H1 (cell line): Measurements from ENCODE around the gene SLC30A7. TPM values are rescaled to one million over a fixed set of nuclear protein-coding genes. Genes with fewer than 3 reads are reported as not detected.
"Not testable (repeated sequence)": the region's sequence is repeated elsewhere in the genome, so short reads cannot be mapped to it uniquely, and the experiment has no call there.

Source experiments
- CTCF ChIA-PET: fragments of 300-600 bp; sonication (Branson Sonifier 250); formaldehyde crosslinking; loops from one replicate; lab custom pipeline; 2021; ENCODE audit not compliant: partially characterized antibody; lab: Charles Lee
- POLR2A ChIA-PET: fragments of 300-600 bp; sonication (Branson Sonifier 250); formaldehyde crosslinking; loops from one replicate; lab custom pipeline; 2021; ENCODE audit warnings: inconsistent platforms; ENCODE audit not compliant: partially characterized antibody; lab: Charles Lee
- DNase-seq, 2 experiments: peaks; one replicate each; pipeline versions ENCODE4 v3.0.0 to v3.0.0-alpha.2; 2010 to 2022; ENCODE audit warnings: low spot score in 2 of 2, low read depth in 1 of 2, mixed read lengths in 1 of 2
- FAIRE-seq: peaks from 2 replicates; lab custom pipeline; 2011; peaks lifted over from hg19 to GRCh38; lab: Jason Lieb, UNC
- H2AFZ ChIP-seq: 2 replicates; pipeline ENCODE4 v1.8.1; 2012; ENCODE audit warnings: low read length, inconsistent platforms
- H2AK5ac ChIP-seq: 2 replicates; pipeline ENCODE4 v1.6.1; 2013; ENCODE audit warnings: low read depth, low read length
- H2BK120ac ChIP-seq: replicated peaks from 2 replicates; pipeline ENCODE3; 2013; ENCODE audit warnings: low read depth, low read length, inconsistent platforms
- H2BK12ac ChIP-seq: 2 replicates; pipeline ENCODE4 v1.6.1; 2013; ENCODE audit warnings: low read depth, low read length
- H2BK15ac ChIP-seq: 2 replicates; pipeline ENCODE4 v1.6.1; 2013; ENCODE audit warnings: low read length
- H2BK20ac ChIP-seq: 2 replicates; pipeline ENCODE4 v1.6.1; 2013; ENCODE audit warnings: low read length
- H2BK5ac ChIP-seq: 2 replicates; pipeline ENCODE4 v1.6.1; 2013; ENCODE audit warnings: low read depth, low read length
- H3K14ac ChIP-seq: 2 replicates; pipeline ENCODE4 v1.6.1; 2013; ENCODE audit warnings: inconsistent platforms; ENCODE audit not compliant: insufficient read length
- H3K18ac ChIP-seq: 2 replicates; pipeline ENCODE4 v1.6.1; 2013; ENCODE audit warnings: low read length; ENCODE audit errors: extremely low read depth
- H3K23ac ChIP-seq: 2 replicates; pipeline ENCODE4 v1.6.1; 2013; ENCODE audit warnings: inconsistent platforms; ENCODE audit not compliant: insufficient read length
- H3K23me2 ChIP-seq: 2 replicates; pipeline ENCODE4 v1.6.1; 2013; ENCODE audit warnings: low read depth, low read length
- H3K27ac ChIP-seq: 2 replicates; pipeline ENCODE4 v1.6.1; 2011; ENCODE audit warnings: low read depth, low read length, inconsistent platforms
- H3K27me3 ChIP-seq, 4 experiments: replicated peaks in 1 of 4; 1 replicate in 1 of 4; 2 replicates in 3 of 4; pipeline versions ENCODE4 v1.6.1 to v1.8.1; 2011 to 2013; ENCODE audit warnings: low read length in 3 of 4, mild to moderate bottlenecking in 3 of 4, inconsistent platforms in 2 of 4, mixed read lengths in 2 of 4, moderate library complexity in 1 of 4; ENCODE audit not compliant: control insufficient read depth in 3 of 4, insufficient read depth in 3 of 4; ENCODE audit errors: extremely low read depth in 1 of 4
- H3K36me3 ChIP-seq, 4 experiments: 2 replicates each; pipeline versions ENCODE4 v1.6.1 to v1.8.1; 2011 to 2013; ENCODE audit warnings: mild to moderate bottlenecking in 4 of 4, low read length in 3 of 4, moderate library complexity in 2 of 4, control low read depth in 1 of 4, inconsistent platforms in 1 of 4; ENCODE audit not compliant: insufficient read depth in 4 of 4, control insufficient read depth in 2 of 4
- H3K4ac ChIP-seq: replicated peaks from 2 replicates; pipeline ENCODE3; 2013; ENCODE audit warnings: low read length, low read depth, mixed read lengths, inconsistent platforms; ENCODE audit not compliant: insufficient read length
- H3K4me1 ChIP-seq, 4 experiments: replicated peaks in 1 of 4; 1 replicate in 1 of 4; 2 replicates in 3 of 4; pipeline versions ENCODE4 v1.6.1 to v1.8.1; 2011 to 2013; ENCODE audit warnings: low read length in 3 of 4, inconsistent platforms in 2 of 4, mixed read lengths in 1 of 4; ENCODE audit not compliant: insufficient read depth in 4 of 4, control insufficient read depth in 3 of 4
- H3K4me2 ChIP-seq, 2 experiments: 2 replicates each; pipeline versions ENCODE4 v1.6.1 to v1.8.1; 2011 to 2013; ENCODE audit warnings: low read depth in 2 of 2, low read length in 2 of 2, control low read depth in 1 of 2, inconsistent platforms in 1 of 2, mild to moderate bottlenecking in 1 of 2; ENCODE audit not compliant: insufficient read depth in 1 of 2
- H3K4me3 ChIP-seq, 4 experiments: fragments of 200-600, 300-600 bp in 1 of 4; sonication (generic), shearing (Covaris generic), sonication (Bioruptor Twin) in 1 of 4; 2 replicates each; pipeline versions ENCODE4 v1.5.1 to v1.8.1; 2011 to 2016; ENCODE audit warnings: low read length in 4 of 4, low read depth in 3 of 4, control low read depth in 2 of 4, inconsistent platforms in 2 of 4, mild to moderate bottlenecking in 2 of 4, mixed read lengths in 1 of 4, moderate library complexity in 1 of 4; ENCODE audit not compliant: insufficient read depth in 2 of 4; ENCODE audit errors: extremely low read depth in 1 of 4
- H3K56ac ChIP-seq: replicated peaks from 2 replicates; pipeline ENCODE3; 2013; ENCODE audit warnings: low read depth, mild to moderate bottlenecking, mixed read lengths, low read length, inconsistent platforms; ENCODE audit not compliant: insufficient read length
- H3K79me1 ChIP-seq: 2 replicates; pipeline ENCODE4 v1.6.1; 2013; ENCODE audit warnings: low read depth, low read length, control low read depth
- H3K79me2 ChIP-seq, 2 experiments: 2 replicates each; pipeline versions ENCODE4 v1.6.1 to v1.8.1; 2012 to 2013; ENCODE audit warnings: low read length in 2 of 2, mild to moderate bottlenecking in 2 of 2, inconsistent platforms in 1 of 2; ENCODE audit not compliant: insufficient read depth in 2 of 2, control insufficient read depth in 1 of 2
- H3K9ac ChIP-seq, 4 experiments: replicated peaks in 1 of 4; 1 replicate in 1 of 4; 2 replicates in 3 of 4; pipeline versions ENCODE4 v1.6.1 to v1.8.1; 2011 to 2013; ENCODE audit warnings: low read depth in 3 of 4, low read length in 3 of 4, control low read depth in 2 of 4, mild to moderate bottlenecking in 2 of 4, moderate library complexity in 2 of 4, inconsistent platforms in 1 of 4; ENCODE audit errors: extremely low read depth in 1 of 4
- H3K9me3 ChIP-seq, 2 experiments: 2 replicates each; pipeline versions ENCODE4 v1.6.1 to v1.8.1; 2012 to 2013; ENCODE audit warnings: mild to moderate bottlenecking in 2 of 2, moderate library complexity in 2 of 2, control low read depth in 1 of 2, inconsistent platforms in 1 of 2, low read depth in 1 of 2, low read length in 1 of 2, mixed read lengths in 1 of 2; ENCODE audit not compliant: insufficient read depth in 2 of 2
- H4K20me1 ChIP-seq, 2 experiments: replicated peaks in 1 of 2; 2 replicates each; pipeline versions ENCODE3 to v1.8.1; 2011 to 2013; ENCODE audit warnings: inconsistent platforms in 2 of 2, low read length in 2 of 2, mild to moderate bottlenecking in 1 of 2; ENCODE audit not compliant: insufficient read depth in 2 of 2, control insufficient read depth in 1 of 2
- H4K5ac ChIP-seq: 2 replicates; pipeline ENCODE4 v1.6.1; 2013; ENCODE audit warnings: low read length, low read depth, mixed read lengths, inconsistent platforms; ENCODE audit not compliant: insufficient read length
- H4K8ac ChIP-seq: 2 replicates; pipeline ENCODE4 v1.8.0; 2013; ENCODE audit warnings: mild to moderate bottlenecking, moderate library complexity, low read length, inconsistent platforms; ENCODE audit not compliant: insufficient read depth; ENCODE audit errors: extremely low read depth
- H4K91ac ChIP-seq: replicated peaks from 2 replicates; pipeline ENCODE3; 2013; ENCODE audit warnings: low read length, mixed read lengths, inconsistent platforms; ENCODE audit not compliant: insufficient read length
- BRCA1 ChIP-seq: IDR thresholded peaks from 2 replicates; pipeline ENCODE4 v1.6.1; 2012; ENCODE audit warnings: low read depth, low read length, improper control_type of control experiment
- KDM5A ChIP-seq: fragments of 200-600 bp; IDR thresholded peaks from 2 replicates; pipeline ENCODE4 v1.7.1; 2012; ENCODE audit warnings: mild to moderate bottlenecking, low read length, inconsistent platforms, mixed read lengths
- POLR2A ChIP-seq, 2 experiments: IDR thresholded peaks; 1 replicate in 1 of 2; 2 replicates in 1 of 2; pipeline ENCODE4 v1.6.1; 2011; ENCODE audit warnings: low read depth in 2 of 2, low read length in 2 of 2, mild to moderate bottlenecking in 2 of 2; ENCODE audit errors: control extremely low read depth in 1 of 2
- RNF2 ChIP-seq: fragments of 200-900, 300-1000 bp; sonication (generic); IDR thresholded peaks from 2 replicates; pipeline ENCODE4 v1.7.1; 2016; ENCODE audit warnings: borderline replicate concordance, low read depth, mild to moderate bottlenecking, antibody characterized with exemption, low read length; ENCODE audit not compliant: poor library complexity, severe bottlenecking; ENCODE audit errors: missing control alignments
- SAP30 ChIP-seq: fragments of 300-600 bp; sonication (generic); IDR thresholded peaks from 2 replicates; pipeline ENCODE4 v1.7.1; 2012; ENCODE audit warnings: low read length, moderate library complexity, mild to moderate bottlenecking, inconsistent platforms; ENCODE audit not compliant: insufficient read depth, insufficient replicate concordance
- TCF12 ChIP-seq: IDR thresholded peaks from 2 replicates; pipeline ENCODE4 v1.6.1; 2011; ENCODE audit warnings: low read depth, mild to moderate bottlenecking, low read length
- YY1 ChIP-seq: IDR thresholded peaks from 2 replicates; pipeline ENCODE4 v1.6.1; 2011; ENCODE audit warnings: low read depth, mild to moderate bottlenecking, low read length
- WGBS, 2 experiments: shearing (Covaris generic) in 1 of 2; methylation state at CpG; one replicate each; pipeline versions ENCODE4 v1.1.6 to v1.1.7; 2013 to 2015; ENCODE audit warnings: low lambda C conversion rate in 2 of 2, mixed read lengths in 2 of 2, inconsistent platforms in 1 of 2, low coverage in 1 of 2, missing lambda C conversion rate in 1 of 2; ENCODE audit not compliant: insufficient replicate concordance in 2 of 2, insufficient coverage in 1 of 2, insufficient read length in 1 of 2; ENCODE audit errors: extremely low coverage in 1 of 2, missing lambda C conversion rate in 1 of 2; 5-methylcytosine and 5-hydroxymethylcytosine counted together
- polyA plus RNA-seq, 7 experiments: library from polyadenylated mRNA; depleted of rRNA in 3 of 7; stranded (reverse) in 5 of 7; unstranded in 2 of 7; fragments of >200 nt in 5 of 7; fragments of 200-250 nt in 2 of 7; gene quantifications; 1 replicate in 5 of 7; 2 replicates in 1 of 7; 4 replicates in 1 of 7; pipeline versions ENCODE4 v1.2.1 to v1.2.3, GENCODE V29; 2011 to 2013; ENCODE audit warnings: missing spikeins in 2 of 7, mixed read lengths in 2 of 7
- total RNA-seq: library from RNA; stranded (reverse); fragmentation: NEBNext Ultra II Directional; extraction: Animal tissue kit (Norgen Biotek cat#: 25700); gene quantifications from 2 replicates; pipeline ENCODE4 v1.2.1, GENCODE V29; 2021

Gene SLC30A7
- total and polyA plus RNA-seq, 2 of the 8 experiments (the other 6 are each of a cell fraction or from before 2014, with no cell fraction given) = 5.5 to 22.1 TPM

GRCh38 chr1:100883963-100884362 lies 11.9 kb upstream of the SLC30A7 start (continued):
- TF ChIP-seq YY1 (no peak), BRCA1 (no peak), POLR2A (IDR thresholded peaks at IDR 0.05; ENCODE audit: control extremely low read depth in 1 of 2, low read depth in 2 of 2, low read length in 2 of 2) (no peak), TCF12 (no peak), SAP30 (no peak), KDM5A (no peak), RNF2 (no peak)

GRCh38 chr1:100889007-100889406 lies 6.9 kb upstream of the SLC30A7 start:
- H2AFZ ChIP-seq, H2AK5ac ChIP-seq, H2BK12ac ChIP-seq, H3K14ac ChIP-seq, DNase-seq, H3K18ac ChIP-seq, H3K23ac ChIP-seq, H3K4me3 ChIP-seq, H4K20me1 ChIP-seq, H4K91ac ChIP-seq, H3K27ac ChIP-seq, POLR2A ChIA-PET, H4K5ac ChIP-seq, H3K4me1 ChIP-seq, H3K56ac ChIP-seq, H3K4me2 ChIP-seq, FAIRE-seq, H3K27me3 ChIP-seq, H2BK120ac ChIP-seq, H3K4ac ChIP-seq, H3K23me2 ChIP-seq, H3K79me1 ChIP-seq, H2BK15ac ChIP-seq, H3K9ac ChIP-seq, H2BK5ac ChIP-seq, H2BK20ac ChIP-seq, H4K8ac ChIP-seq: not testable (repeated sequence)
- Histone ChIP-seq H3K79me2 (peaks cover 5 to 54% of the 10 kb centered on the region in 2 experiments; a peak in 3 of 4 replicates), H3K9me3 (peaks cover 13 to 21% of the 10 kb centered on the region in 2 experiments), H3K36me3 (peaks cover 0 to 40% (median 14%) of the 10 kb centered on the region in 4 experiments; a peak in 4 of 8 replicates)
- WGBS, 2 experiments = 89% methylated on average over 1 of the region's 1 CpG; no CpG with 5 or more reads in 1 of the 2 experiments
- CTCF ChIA-PET = interaction anchor here (0.6 kb wide), 1 partner anchor 1144 kb away, joined by 3 read pairs; no protein-coding TSS in a partner anchor
